Erythroblast (primary cell): Measurements from ENCODE around the gene NUP107.

Experiments used
- GATA1 ChIP-seq: IDR thresholded peaks from 2 replicates; pipeline ENCODE4 v1.6.1; 2011; ENCODE audit warnings: low read depth, mild to moderate bottlenecking, control low read depth, low read length, moderate library complexity
- POLR2A ChIP-seq: IDR thresholded peaks from 2 replicates; pipeline ENCODE4 v1.6.1; 2011; ENCODE audit warnings: mild to moderate bottlenecking, low read length

- TF ChIP-seq POLR2A, result peak; percentile 84
- TF ChIP-seq GATA1, result no peak
These were observed 59.3 kb downstream of the NUP107 start, which contains the start of gene SLC35E3 for GRCh38 chr12:68745904-68746571.
